IgD-negative memory B cell (primary cell): ENCODE measurements around the gene SLC6A13. TPM values are rescaled to one million over a fixed set of nuclear protein-coding genes. Genes with fewer than 3 reads are reported as not detected.
"Not testable (repeated sequence)": the region's sequence is repeated elsewhere in the genome, so short reads cannot be mapped to it uniquely, and the experiment has no call there.

Experiments
- H3K27ac Mint-ChIP-seq, 3 donors: one replicate each; pipeline ENCODE4 v1.8.0; 2020 to 2022; ENCODE audit warnings: mild to moderate bottlenecking in 3 of 3, mixed read lengths in 3 of 3, moderate library complexity in 1 of 3
- H3K27me3 Mint-ChIP-seq: one replicate; pipeline ENCODE4 v1.8.0; 2021; ENCODE audit warnings: mixed read lengths
- H3K36me3 Mint-ChIP-seq: one replicate; pipeline ENCODE4 v1.8.0; 2020; ENCODE audit warnings: mild to moderate bottlenecking, mixed read lengths
- H3K4me1 Mint-ChIP-seq, 3 donors: one replicate each; pipeline ENCODE4 v1.8.0; 2020 to 2022; ENCODE audit warnings: mixed read lengths in 3 of 3, mild to moderate bottlenecking in 1 of 3
- H3K4me3 Mint-ChIP-seq, 4 donors: one replicate each; pipeline ENCODE4 v1.8.0; 2020 to 2022; ENCODE audit warnings: mild to moderate bottlenecking in 4 of 4, mixed read lengths in 4 of 4, moderate library complexity in 3 of 4
- H3K9me3 Mint-ChIP-seq, 3 donors: one replicate each; pipeline ENCODE4 v1.8.0; 2020 to 2021; ENCODE audit warnings: mixed read lengths in 3 of 3, mild to moderate bottlenecking in 1 of 3
- polyA plus RNA-seq: library from polyadenylated mRNA; unstranded; fragments of 300-500 nt; fragmentation: Illumina TruSeq; gene quantifications from one replicate; pipeline ENCODE4 v1.2.3, GENCODE V29; 2021

SLC6A13 gene
- polyA plus RNA-seq = not detected

DNA sequence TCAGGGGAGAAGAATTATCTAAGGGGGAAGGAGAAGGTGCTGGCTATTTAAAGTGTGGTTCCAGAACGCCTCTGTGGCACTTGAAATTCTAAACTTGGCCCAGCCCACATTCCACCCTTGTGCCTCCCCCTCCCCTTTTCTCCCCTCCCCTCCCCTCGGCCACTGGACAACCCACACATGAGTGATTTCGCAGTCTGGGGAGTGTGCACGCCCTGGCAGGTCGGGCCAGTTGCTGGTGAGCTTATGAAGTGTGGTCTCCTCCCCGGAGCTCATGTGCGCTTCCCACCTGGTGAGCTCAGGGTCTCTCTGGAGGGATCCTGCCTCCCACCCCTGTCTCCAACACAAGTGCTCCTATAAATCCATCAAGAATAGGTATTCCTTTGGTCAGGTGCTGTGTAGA is at the start of gene SLC6A13:
TSS of gene SLC6A13 (minus strand) at position 20 of the 400 bp plus-strand sequence. CDS start 2,784 bp downstream, outside the sequence.
- Mint-ChIP-seq H3K36me3 (no peaks in the 10 kb centered on the region), H3K9me3 (no peaks in the 10 kb centered on the region), H3K4me3 (no peak within 1 kb of the TSS), H3K4me1 (no peaks in the 10 kb centered on the region), H3K27ac (no peak within 1 kb of the TSS), H3K27me3 (peaks cover 7% of the 10 kb centered on the region)

DNA sequence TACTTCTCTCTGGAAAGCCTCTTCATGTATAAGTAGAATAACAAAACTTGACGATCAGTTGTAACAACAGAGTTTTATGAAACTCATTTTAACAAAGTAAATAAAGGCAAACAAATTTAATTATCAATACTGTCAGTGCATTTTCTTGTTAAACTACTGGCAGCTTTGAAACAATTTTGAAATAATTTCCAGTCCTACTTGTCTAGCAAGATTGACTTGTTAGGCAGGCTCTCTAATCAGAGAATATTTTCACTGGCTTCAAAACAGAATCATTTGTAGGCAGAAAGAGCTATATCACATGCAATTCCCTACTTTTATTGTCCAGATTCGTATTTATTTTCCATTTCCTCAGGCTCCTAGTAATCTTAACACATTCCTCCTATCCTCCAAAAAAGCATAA is 45.9 kb upstream of the SLC6A13 start:
- Mint-ChIP-seq H3K27me3 (no peaks in the 10 kb centered on the region), H3K9me3 (no peaks in the 10 kb centered on the region), H3K4me3 (no peak overlapping the region), H3K36me3 (peaks cover 5% of the 10 kb centered on the region), H3K4me1 (peaks cover 0 to 1% (median 0%) of the 10 kb centered on the region in 3 donors), H3K27ac (no peak overlapping the region)

DNA sequence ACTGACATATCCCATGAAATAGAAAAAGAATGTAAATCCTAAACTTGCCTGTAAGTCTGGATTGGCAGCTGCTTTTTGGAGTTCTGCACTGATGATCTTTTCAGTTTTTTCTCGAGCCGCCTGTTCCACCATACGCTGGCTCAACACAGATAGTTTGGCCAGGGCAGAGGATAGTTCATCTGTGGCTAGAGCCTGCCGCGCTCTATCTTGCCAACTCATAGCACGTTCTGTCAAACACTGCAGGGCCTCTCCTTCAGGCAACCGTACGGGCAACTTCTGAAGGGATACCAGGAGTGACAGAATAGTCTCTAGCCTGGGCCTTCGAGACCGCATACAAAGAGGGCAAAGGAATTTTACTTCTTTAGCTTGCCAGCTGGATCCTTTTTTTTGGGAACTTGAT is 44.8 kb upstream of the SLC6A13 start:
- Mint-ChIP-seq H3K4me3 (no peak overlapping the region), H3K36me3 (peaks cover 14% of the 10 kb centered on the region), H3K4me1 (peaks cover 0 to 4% (median 4%) of the 10 kb centered on the region in 3 donors), H3K27me3 (no peaks in the 10 kb centered on the region), H3K27ac (peak overlapping the region in 1 of 3 donors; percentile 73), H3K9me3 (peaks cover 0 to 2% (median 0%) of the 10 kb centered on the region in 3 donors)

DNA sequence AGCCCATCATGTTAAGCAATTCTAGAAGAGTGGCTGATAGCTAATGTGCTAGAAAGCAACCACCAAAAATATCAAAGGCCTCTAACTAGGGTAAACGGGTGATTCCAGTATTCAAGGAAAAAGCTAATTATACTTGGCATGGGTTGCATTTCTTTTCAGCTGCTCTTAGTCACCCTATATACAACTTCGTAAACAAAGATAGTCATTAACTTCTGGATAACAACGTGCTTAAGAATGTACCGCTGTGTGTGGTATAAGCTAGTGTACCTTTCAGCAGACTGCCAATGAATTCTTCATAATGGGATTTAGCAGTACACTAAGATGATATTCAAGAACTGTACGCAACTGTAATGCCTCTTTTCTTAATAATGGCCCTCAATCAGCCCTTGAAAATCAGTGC is 42.2 kb upstream of the SLC6A13 start:
- Mint-ChIP-seq H3K4me1 (peaks cover 9 to 15% (median 15%) of the 10 kb centered on the region in 3 donors), H3K4me3 (no peak overlapping the region), H3K27me3 (no peaks in the 10 kb centered on the region), H3K27ac (no peak overlapping the region), H3K9me3 (peaks cover 0 to 14% (median 3%) of the 10 kb centered on the region in 3 donors), H3K36me3 (peaks cover 31% of the 10 kb centered on the region)

DNA sequence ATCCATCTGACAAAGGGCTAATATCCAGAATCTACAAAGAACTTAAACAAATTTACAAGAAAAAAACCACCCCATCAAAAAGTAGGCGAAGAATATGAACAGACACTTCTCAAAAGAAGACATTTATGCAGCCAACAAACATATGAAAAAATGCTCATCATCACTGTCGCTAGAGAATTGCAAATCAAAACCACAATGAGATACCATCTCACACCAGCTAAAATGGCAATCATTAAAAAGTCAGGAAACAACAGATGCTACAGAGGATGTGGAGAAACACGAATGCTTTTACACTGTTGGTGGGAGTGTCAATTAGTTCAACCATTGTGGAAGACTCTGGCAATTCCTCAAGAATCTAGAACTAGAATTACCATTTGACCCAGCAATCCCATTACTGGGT is 40.1 kb upstream of the SLC6A13 start:
- H3K36me3 Mint-ChIP-seq = peaks cover 35% of the 10 kb centered on the region
- peak overlapping the region in 1 of 4 donors; percentile 37 for H3K4me3 Mint-ChIP-seq
- H3K4me1 Mint-ChIP-seq = peaks cover 11 to 15% (median 15%) of the 10 kb centered on the region in 3 donors
- not testable (repeated sequence) for H3K27me3 Mint-ChIP-seq, H3K27ac Mint-ChIP-seq
- H3K9me3 Mint-ChIP-seq = peaks cover 0 to 14% (median 3%) of the 10 kb centered on the region in 3 donors

DNA sequence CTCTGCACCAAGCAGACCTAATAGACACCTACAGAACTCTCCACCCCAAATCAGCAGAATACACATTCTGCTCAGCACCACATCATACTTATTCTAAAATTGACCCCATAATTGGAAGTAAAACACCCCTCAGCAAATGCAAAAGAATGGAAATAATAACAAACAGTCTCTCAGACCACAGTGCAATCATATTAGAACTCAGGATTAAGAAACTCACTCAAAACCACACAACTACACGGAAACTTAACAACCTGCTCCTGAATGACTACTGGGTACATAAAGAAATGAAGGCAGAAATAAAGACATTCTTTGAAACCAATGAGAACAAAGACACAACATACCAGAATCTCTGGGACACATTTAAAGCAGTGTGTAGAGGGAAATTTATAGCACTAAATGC is 37.5 kb upstream of the SLC6A13 start:
- H3K27ac Mint-ChIP-seq, H3K27me3 Mint-ChIP-seq, H3K4me3 Mint-ChIP-seq: not testable (repeated sequence)
- peaks cover 0 to 14% (median 3%) of the 10 kb centered on the region in 3 donors for H3K9me3 Mint-ChIP-seq
- H3K4me1 Mint-ChIP-seq = peaks cover 11 to 15% (median 15%) of the 10 kb centered on the region in 3 donors
- peaks cover 32% of the 10 kb centered on the region for H3K36me3 Mint-ChIP-seq

DNA sequence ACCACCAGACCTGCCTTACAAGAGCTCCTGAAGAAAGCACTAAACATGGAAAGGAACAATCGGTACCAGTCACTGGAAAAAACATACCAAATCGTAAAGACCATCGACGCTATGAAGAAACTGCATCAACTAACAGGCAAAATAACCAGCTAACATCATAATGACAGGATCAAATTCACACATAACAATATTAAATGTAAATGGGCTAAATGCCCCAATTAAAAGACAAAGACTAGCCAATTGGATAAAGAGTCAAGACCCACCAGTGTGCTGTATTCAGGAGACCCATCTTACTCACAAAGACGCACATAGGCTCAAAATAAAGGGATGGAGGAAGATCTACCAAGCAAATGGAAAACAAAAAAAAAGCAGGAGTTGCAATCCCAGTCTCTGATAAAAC is 36.9 kb upstream of the SLC6A13 start:
- not testable (repeated sequence) for H3K27ac Mint-ChIP-seq, H3K4me3 Mint-ChIP-seq, H3K27me3 Mint-ChIP-seq
- peaks cover 34% of the 10 kb centered on the region for H3K36me3 Mint-ChIP-seq
- H3K4me1 Mint-ChIP-seq = peaks cover 11 to 15% (median 15%) of the 10 kb centered on the region in 3 donors
- H3K9me3 Mint-ChIP-seq = peaks cover 0 to 14% (median 3%) of the 10 kb centered on the region in 3 donors

DNA sequence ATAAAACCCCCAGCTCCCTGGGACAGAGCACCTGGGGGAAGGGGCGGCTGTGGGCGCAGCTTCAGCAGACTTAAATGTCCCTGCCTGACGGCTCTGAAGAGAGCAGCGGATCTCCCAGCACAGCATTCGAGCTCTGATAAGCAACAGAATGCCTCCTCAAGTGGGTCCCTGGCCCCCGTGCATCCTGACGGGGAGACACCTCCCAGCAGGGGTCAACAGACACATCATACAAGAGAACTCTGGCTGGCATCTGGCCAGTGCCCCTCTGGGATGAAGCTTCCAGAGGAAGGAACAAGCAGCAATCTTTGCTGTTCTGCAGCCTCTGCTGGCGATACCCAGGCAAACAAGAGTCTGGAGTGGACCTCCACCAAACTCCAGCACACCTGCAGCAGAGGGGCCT is 35.4 kb upstream of the SLC6A13 start:
- H3K27ac Mint-ChIP-seq, H3K27me3 Mint-ChIP-seq, H3K4me3 Mint-ChIP-seq: not testable (repeated sequence)
- Mint-ChIP-seq H3K9me3 (peaks cover 0 to 14% (median 3%) of the 10 kb centered on the region in 3 donors), H3K36me3 (peaks cover 31% of the 10 kb centered on the region), H3K4me1 (peaks cover 11 to 15% (median 14%) of the 10 kb centered on the region in 3 donors)

DNA sequence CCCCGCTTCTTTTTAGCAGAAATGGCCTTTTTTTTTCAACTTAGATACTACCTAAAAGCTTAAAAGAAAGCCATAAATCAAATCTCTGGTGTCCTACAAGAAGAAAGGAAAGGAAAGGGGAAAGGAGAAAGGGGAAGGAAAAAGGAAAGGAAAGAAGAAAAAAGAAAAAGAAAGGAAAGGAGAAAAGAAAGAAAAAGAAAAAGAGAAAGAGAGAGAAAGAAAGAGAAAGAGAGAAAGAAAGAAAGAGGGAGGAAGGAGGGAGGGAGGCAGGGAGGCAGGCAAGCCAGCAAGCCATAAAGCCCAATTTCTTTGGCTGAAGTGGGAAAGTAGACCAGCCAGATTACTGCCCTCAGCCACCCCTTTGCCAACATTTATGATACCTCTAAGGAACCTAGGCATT is 32.5 kb upstream of the SLC6A13 start:
- Mint-ChIP-seq H3K36me3 (peaks cover 11% of the 10 kb centered on the region), H3K9me3 (peaks cover 0 to 2% (median 1%) of the 10 kb centered on the region in 3 donors), H3K4me1 (peaks cover 1 to 3% (median 2%) of the 10 kb centered on the region in 3 donors), H3K27ac (no peak overlapping the region), H3K27me3 (no peaks in the 10 kb centered on the region), H3K4me3 (no peak overlapping the region)

DNA sequence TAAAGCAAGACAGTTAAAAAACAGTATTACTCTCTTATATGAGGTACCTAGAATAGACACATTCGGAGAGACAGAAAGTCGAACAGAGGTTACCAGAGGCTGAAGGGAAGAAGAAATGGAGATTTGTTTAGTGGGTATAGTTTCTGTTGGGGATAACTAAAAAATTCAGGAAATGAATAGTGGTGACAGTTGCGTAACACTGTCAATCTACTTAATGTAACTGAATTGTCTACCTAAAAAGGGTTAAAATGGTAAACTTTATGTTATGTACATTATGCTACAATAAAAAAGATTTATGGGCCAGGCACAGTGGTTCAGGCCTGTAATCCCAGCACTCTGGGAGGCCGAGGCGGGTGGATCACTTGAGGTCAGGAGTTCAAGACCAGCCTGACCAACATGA is 30.6 kb upstream of the SLC6A13 start:
- Mint-ChIP-seq H3K9me3 (no peaks in the 10 kb centered on the region), H3K27ac (no peak overlapping the region), H3K4me3 (no peak overlapping the region), H3K4me1 (no peaks in the 10 kb centered on the region), H3K27me3 (no peaks in the 10 kb centered on the region), H3K36me3 (peaks cover 1% of the 10 kb centered on the region)

DNA sequence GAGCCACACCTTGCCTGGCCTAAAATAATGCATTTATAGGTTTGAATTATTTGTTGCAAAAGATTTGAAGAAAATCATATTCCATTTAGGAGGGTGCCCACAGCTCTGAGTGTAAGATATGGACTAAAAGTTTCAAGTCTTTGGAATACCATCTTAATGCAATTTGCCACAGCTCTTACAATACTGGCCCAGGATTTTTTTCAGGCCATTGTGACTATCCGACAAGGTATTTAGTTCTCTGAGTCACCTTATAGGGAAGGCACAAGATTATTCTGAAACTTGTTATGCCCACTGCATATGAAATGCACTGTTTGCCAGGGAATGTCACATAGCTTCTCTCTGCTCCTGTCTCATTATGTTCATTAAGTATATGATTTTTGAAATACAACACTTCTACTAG is 29.6 kb upstream of the SLC6A13 start:
- Mint-ChIP-seq H3K27ac (no peak overlapping the region), H3K4me3 (no peak overlapping the region), H3K4me1 (peaks cover 0 to 2% (median 0%) of the 10 kb centered on the region in 3 donors), H3K9me3 (no peaks in the 10 kb centered on the region), H3K27me3 (no peaks in the 10 kb centered on the region), H3K36me3 (peaks cover 1% of the 10 kb centered on the region)

DNA sequence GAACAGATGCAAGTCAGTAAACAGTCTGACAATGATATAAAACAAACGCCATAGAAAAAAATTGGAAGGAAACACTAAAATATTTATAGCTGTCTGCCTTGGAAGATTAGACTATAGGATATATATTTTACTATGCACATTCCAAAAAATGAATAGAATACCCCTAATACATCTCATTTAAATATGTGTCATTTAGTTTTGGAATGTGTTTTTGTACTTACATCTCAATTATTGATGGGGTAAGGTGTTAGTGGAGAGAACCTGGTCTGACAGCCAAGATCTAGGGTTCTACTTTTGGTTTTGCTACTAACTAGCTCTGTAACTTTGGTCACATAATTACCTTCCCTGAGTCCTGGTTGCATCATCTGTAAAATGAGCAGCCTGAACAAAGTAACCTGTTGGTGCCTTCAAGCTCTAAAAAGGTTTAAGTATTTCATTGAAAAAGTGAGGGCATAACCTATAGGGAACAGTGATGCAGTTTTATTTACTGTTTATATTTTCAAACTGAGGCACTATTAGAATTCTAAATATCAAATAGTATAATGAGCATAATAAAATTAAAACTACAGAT is 28.6 kb upstream of the SLC6A13 start:
- no peak overlapping the region for H3K27ac Mint-ChIP-seq

DNA sequence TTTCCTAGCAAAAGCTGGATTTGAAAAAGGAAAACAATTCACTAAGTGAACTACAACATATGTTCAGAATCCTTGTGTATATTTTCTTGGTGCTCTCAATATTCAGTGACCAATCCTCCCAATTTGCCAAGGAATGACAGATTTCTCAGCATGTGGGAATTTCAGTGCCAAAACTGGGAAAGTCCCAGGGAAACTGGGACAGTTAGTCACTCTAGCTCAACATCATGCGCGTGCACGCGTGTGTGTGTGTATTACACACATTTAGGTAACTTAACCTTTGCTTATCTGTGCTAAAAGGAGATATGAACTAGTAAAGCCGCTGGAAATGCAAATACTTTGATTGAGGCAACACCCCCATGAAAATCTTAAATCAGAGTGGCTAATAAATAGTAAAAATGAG is 26.1 kb upstream of the SLC6A13 start:
- H3K4me3 Mint-ChIP-seq = no peak overlapping the region
- no peak overlapping the region for H3K27ac Mint-ChIP-seq
- H3K27me3 Mint-ChIP-seq = no peaks in the 10 kb centered on the region
- H3K9me3 Mint-ChIP-seq = no peaks in the 10 kb centered on the region
- H3K4me1 Mint-ChIP-seq = peaks cover 0 to 7% (median 0%) of the 10 kb centered on the region in 3 donors
- H3K36me3 Mint-ChIP-seq = no peaks in the 10 kb centered on the region

More for the DNA sequence above, 28.6 kb upstream of the SLC6A13 start:
- Mint-ChIP-seq H3K4me3 (no peak overlapping the region), H3K27me3 (no peaks in the 10 kb centered on the region), H3K36me3 (peaks cover 1% of the 10 kb centered on the region), H3K9me3 (no peaks in the 10 kb centered on the region), H3K4me1 (peaks cover 0 to 5% (median 0%) of the 10 kb centered on the region in 3 donors)

DNA sequence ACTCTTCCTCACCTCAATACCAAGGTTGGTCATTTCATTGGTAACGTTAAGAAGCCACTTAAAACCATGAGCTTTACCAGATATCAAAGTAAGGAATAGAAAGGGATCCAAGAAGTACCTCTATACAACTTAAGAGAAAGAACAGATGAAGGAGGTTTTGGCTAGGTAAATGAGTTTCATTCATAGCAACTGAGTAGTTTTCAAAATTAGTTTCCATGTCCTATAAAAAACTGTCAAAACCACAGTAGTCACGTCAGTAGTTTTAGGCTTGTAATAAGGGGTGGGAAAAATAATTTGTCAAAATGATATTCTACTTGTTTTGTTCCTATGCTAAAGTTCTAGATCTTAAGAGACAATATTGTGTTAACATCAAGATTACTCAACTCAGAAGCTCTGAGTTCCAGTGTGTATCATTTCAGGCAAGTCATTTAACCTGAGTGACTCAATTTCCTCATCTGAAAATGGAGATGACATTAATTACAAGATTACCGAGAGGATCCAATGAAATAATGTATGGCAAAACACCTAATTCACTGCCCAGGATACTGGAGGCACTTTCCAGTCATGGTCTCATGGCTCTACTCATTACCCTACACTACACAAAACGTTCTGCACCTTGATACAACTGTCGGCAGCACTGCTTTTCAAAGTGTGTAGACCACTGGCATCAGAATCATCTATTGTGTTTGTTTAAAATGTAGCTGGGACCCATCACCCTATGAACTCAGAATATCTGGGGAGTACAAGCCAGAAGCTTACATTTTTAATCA is 24.1 kb upstream of the SLC6A13 start:
- Mint-ChIP-seq H3K36me3 (no peaks in the 10 kb centered on the region), H3K9me3 (no peaks in the 10 kb centered on the region), H3K27ac (peak overlapping the region in 1 of 3 donors; percentile 16), H3K27me3 (no peaks in the 10 kb centered on the region), H3K4me1 (peaks cover 0 to 9% (median 0%) of the 10 kb centered on the region in 3 donors), H3K4me3 (no peak overlapping the region)

DNA sequence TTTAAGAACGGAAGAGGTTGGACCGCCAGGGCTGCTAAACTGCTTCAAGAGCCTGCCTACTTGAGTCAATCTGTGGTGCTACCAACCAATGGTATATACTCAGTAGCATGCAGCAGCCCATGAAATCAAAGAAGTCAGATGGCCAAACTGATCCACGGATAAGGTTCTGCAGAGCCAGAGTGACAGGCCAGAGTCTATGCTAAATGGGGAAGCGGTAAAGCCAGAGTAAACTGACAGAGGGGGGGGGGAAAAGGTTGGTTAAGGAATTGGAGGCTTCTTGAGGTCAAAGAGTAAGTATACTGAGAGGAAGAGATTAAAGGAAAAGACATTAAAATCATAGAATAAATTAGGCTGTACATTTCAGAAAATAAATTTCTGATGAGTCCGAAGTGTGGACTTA is 15.4 kb upstream of the SLC6A13 start:
- peaks cover 2 to 5% (median 4%) of the 10 kb centered on the region in 3 donors for H3K4me1 Mint-ChIP-seq
- no peak overlapping the region for H3K27ac Mint-ChIP-seq
- H3K4me3 Mint-ChIP-seq = no peak overlapping the region
- H3K9me3 Mint-ChIP-seq = no peaks in the 10 kb centered on the region
- H3K36me3 Mint-ChIP-seq = peaks cover 4% of the 10 kb centered on the region
- H3K27me3 Mint-ChIP-seq = no peaks in the 10 kb centered on the region
